GM12872 (cell line): ENCODE data around the gene USP6NL.

ENCODE experiments used
- TF ChIP-seq, protein P1 (sequence below): IDR thresholded peaks from 3 replicates; pipeline ENCODE4 v1.5.1; 2011; ENCODE audit warnings: low read depth, mild to moderate bottlenecking, low read length, moderate library complexity; ENCODE audit not compliant: insufficient read depth

Gene USP6NL

DNA sequence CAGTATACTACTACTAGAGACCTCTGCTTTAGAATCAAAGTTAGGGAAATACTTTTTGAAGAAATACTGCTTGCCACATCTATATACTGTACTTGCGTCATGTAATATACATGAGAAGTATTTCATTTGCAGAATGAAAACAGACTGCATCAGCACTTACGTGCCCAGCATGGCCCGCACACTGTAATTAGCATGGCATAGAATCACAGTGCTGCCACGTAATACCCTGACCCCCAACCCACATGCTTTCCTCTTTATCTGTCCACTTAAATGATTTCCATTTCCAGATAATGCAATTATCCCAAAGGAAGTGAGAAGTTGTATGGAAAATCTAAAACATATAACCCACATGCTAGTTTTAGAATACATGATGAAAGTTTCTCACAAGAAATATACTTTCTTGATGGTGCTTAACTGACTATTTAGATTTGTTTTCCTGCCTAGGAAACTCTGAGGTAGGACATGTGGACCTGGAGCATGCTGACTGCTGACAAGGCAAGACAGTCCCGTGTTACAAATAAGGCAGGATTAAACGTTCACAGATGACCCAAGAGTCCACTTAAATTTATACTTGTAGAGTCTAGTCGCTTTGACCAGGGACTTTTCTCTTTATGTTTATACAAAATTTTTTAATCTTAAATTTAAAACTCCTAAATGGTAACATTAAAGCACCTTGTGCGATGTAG is 12.6 kb downstream of the USP6NL start:
- TF ChIP-seq, protein P1, sequence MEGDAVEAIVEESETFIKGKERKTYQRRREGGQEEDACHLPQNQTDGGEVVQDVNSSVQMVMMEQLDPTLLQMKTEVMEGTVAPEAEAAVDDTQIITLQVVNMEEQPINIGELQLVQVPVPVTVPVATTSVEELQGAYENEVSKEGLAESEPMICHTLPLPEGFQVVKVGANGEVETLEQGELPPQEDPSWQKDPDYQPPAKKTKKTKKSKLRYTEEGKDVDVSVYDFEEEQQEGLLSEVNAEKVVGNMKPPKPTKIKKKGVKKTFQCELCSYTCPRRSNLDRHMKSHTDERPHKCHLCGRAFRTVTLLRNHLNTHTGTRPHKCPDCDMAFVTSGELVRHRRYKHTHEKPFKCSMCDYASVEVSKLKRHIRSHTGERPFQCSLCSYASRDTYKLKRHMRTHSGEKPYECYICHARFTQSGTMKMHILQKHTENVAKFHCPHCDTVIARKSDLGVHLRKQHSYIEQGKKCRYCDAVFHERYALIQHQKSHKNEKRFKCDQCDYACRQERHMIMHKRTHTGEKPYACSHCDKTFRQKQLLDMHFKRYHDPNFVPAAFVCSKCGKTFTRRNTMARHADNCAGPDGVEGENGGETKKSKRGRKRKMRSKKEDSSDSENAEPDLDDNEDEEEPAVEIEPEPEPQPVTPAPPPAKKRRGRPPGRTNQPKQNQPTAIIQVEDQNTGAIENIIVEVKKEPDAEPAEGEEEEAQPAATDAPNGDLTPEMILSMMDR, result no peak

DNA sequence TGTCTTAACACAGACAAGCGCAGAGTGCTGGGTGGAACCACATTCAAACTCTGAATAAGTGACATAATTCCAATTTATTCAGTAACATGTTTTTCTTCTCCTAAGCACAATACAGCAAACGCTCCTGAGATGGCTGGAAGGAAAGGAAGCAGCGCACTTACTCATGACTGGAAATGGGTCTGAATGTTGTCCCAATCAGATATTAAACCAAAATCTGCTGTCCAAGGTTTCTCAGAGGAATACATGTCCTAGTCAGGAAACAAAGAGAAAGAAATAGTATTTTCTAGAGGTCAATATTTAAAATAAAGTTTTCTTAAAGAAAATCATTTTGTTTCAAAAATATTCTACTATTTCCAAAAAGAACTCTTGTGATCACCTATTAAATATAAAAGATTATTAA is 14.0 kb downstream of the USP6NL start:
- TF ChIP-seq, protein P1, result no peak

DNA sequence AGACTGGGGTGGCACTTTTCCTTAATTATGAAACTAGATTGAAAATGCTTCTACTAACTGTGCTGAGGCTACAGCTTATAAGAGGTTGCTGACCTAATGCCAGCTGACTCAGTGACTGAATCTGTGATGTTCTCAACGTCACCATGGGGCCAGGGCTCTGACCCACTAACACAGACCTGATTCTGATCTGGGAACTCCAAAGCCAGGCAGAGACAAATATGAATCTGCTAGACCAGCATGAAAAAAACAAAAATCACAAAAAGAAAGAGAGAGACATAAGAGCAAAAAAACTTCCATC is 16.1 kb downstream of the USP6NL start:
- TF ChIP-seq, protein P1, result no peak

DNA sequence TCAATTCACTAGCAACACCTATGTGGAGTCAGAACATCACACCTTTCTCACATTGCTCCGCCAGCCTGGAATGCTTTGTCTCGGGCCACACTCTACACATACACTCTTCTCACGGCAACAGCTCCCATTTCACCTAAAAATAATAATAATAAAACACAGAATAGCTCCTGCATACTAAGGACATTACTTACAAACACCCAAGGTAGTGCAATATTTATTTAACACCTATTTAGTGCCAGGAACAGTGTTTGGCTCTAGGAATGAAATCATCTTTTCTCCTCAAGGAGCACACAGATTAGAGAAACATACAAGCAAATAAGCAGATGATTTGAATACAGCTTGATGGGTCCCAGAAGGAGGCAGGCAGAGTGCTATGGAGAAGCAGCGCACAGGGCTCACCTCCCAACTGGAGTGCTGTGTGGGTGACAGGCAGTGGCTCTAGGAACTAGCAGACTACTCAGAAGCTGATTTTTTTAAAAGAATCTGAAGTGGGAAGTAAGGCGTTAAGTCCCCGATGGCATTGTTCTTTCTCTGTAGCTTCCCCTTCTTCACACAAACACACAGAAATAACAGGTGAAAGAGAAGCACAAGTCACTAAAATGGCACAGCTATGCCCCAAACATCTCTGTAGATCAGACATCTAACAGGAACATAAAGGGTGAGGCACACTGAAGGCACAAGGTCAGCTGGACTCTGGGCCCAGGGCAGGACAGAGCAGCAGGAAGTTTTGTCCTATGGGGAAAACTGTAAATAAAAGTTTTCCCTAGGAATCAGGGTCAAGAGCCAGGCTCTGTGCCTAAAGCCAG is 16.7 kb downstream of the USP6NL start:
- TF ChIP-seq, protein P1, result no peak

DNA sequence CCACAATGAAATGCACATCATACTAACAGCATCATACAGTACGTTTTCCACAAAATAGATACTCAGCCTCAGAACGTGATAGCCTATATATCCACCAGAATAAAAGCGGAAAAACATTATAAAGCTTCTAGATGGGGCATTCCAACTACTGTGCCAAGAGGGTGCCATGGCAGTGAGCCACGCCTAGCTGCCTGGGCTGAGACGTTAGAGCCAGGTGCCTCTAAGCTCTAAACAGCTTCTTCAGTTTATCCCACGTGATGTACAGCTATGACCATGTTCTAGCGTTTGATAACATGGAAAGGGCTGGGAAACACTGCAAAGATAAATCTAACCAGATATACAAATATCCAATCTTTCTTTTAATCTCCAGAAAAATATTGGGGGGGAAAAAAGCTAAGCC is 17.8 kb downstream of the USP6NL start:
- TF ChIP-seq, protein P1, result no peak

DNA sequence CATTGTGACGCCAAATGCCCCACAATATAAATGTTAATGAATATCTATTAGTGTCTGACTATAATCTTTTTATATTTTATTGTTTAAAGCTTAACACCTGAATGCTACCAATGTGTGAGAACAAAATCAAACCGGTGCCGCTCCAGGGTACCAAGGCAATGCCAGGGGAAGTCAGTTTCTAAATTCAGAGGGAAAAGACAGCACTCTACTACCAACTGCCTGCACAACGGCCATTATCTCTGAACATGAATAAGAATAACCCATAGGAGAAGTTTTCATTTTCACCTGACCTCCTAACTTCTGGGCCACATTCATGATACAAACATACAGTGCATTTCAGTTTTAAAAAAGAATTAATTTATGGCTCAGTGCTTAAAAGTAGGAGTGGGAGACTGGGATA is 21.7 kb downstream of the USP6NL start:
- TF ChIP-seq, protein P1, result no peak

DNA sequence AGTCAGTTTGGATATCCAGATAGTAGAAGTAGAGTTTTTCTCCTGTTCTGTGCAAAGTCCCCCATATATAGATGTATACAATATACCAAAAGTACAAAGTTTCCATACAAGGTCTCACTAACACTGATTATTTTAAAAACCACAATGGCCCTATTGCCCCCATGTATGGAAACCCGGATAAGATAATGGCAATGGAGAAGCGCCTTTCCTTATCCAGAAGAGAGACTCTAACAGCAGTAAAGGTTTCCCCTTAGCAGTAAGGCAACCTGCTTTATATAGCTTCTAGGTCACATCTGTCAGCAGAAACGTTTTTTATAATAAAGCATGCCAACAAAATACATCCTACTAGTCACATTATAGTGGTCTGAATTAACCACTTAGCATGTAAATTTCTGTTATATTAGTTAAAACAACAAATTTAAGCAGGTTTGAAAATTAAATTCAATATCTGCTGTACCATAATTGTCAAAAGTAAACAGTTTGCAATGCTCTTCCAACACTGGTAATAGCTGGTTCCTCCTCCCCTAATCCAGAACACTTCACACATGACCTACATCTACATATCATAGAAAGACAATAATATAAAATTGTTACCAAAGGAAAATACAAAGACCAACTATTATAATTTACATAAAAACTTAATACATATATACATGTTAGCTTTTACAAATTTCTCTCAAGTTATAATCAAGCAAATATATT is 22.4 kb downstream of the USP6NL start:
- TF ChIP-seq, protein P1, result no peak
